ENCODE results near the gene ZNF268.

The ZNF268 gene

DNA sequence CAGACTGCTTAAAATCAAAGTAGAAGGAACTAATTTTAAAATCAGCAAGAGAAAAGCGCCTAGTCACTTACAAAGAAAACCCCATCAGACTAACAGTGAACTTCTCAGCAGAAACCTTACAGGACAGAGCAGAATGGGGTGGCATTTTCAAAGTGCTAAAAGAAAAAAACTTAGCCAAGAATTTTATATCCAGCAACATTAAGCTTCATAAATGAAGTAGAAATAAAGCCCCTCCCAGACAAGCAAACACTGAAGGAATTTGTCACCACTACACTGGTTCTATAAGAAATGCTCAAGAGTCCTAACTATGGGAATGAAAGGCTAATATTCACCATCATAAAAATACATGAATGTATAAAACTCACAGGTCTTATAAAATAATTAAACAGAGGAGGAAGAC lies 6.4 kb upstream of the ZNF268 start:
- in situ Hi-C loops (cut with MboI; ENCODE audit: low sequenced_read_pairs, unreplicated experiment), result no loop called here
- no peak for DNase-seq (ENCODE audit: low spot score)
- TF ChIP-seq CTCF (IDR thresholded peaks at IDR 0.05; ENCODE audit: borderline replicate concordance, control extremely low read depth, extremely low read depth, insufficient read depth, missing control alignments), result no peak

DNA sequence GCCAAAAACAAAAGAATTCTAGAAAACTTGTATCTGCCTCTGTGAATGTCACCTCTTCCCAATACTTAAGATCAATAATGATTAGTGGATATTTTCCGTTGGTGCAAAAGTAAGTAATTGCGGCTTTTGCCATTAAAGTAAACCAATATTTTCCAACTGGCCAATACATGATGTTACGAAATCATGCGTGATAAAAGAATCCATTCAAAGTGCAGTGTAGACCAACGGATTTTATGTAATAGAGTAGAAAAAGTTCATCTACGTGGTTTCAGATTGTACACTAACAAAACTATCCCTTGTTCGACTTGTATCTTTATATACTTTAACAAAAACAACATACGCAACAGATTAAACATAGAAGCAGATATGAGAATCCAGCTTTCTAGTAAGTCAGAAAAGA lies 626 bp upstream of the ZNF268 start:
- TF ChIP-seq CTCF (IDR thresholded peaks at IDR 0.05; ENCODE audit: borderline replicate concordance, control extremely low read depth, extremely low read depth, insufficient read depth, missing control alignments), result no peak
- in situ Hi-C loops (cut with MboI; ENCODE audit: low sequenced_read_pairs, unreplicated experiment), result no loop called here
- no peak for DNase-seq (ENCODE audit: low spot score)

GRCh38 chr12:133190176-133190575 lies 8.9 kb downstream of the ZNF268 start:
- DNase-seq (ENCODE audit: low spot score), result no peak
- in situ Hi-C loops (cut with MboI; ENCODE audit: low sequenced_read_pairs, unreplicated experiment), result no loop called here
- TF ChIP-seq CTCF (IDR thresholded peaks at IDR 0.05; ENCODE audit: borderline replicate concordance, control extremely low read depth, extremely low read depth, insufficient read depth, missing control alignments), result no peak

DNA sequence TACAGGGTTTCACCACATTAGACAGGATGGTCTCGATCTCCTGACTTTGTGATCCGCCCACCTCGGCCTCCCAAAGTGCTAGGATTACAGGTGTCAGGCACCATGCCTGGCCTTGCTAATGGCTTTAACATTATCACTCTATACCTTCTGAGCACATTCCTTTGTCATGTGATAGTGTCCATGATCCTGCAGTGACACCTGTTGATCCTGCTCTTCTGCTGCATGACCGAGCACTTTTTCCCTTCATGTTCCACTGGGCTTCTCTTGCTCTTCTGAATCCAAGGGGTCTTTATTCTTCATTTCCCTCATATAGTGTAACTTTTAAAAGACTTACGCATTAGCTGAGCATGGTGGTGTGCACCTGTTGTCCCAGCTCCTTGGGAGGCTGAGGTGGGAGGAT lies 11.6 kb downstream of the ZNF268 start:
- in situ Hi-C loops (cut with MboI; ENCODE audit: low sequenced_read_pairs, unreplicated experiment), result no loop called here
- DNase-seq (ENCODE audit: low spot score), result no peak
- no peak for TF ChIP-seq CTCF (IDR thresholded peaks at IDR 0.05; ENCODE audit: borderline replicate concordance, control extremely low read depth, extremely low read depth, insufficient read depth, missing control alignments)

DNA sequence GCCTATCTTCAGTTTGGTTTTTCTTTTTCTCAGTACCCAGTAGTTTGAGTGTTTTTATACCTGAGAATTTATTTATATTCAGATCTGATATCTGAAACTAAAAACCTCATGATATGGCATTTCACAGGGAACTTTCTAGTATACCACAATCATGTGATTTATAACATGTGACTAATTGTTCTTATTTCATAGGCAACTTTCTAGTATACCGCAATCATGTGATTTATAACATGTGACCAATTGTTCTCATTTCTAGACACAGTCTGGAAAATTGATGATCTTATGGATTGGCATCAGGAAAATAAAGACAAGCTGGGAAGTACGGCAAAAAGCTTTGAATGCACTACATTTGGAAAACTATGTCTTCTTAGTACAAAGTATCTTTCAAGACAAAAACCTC lies 20.6 kb downstream of the ZNF268 start:
- in situ Hi-C loops (cut with MboI; ENCODE audit: low sequenced_read_pairs, unreplicated experiment), result no loop called here
- no peak for TF ChIP-seq CTCF (IDR thresholded peaks at IDR 0.05; ENCODE audit: borderline replicate concordance, control extremely low read depth, extremely low read depth, insufficient read depth, missing control alignments)
- no peak for DNase-seq (ENCODE audit: low spot score)

GRCh38 chr12:133202493-133203343 lies 21.4 kb downstream of the ZNF268 start:
- in situ Hi-C loops (cut with MboI; ENCODE audit: low sequenced_read_pairs, unreplicated experiment), result no loop called here

More at GRCh38 chr12:133202493-133203343, 21.4 kb downstream of the ZNF268 start:
- TF ChIP-seq CTCF (IDR thresholded peaks at IDR 0.05; ENCODE audit: borderline replicate concordance, control extremely low read depth, extremely low read depth, insufficient read depth, missing control alignments), result no peak
- no peak for DNase-seq (ENCODE audit: low spot score)

Measured in GM13976 (cell line).